Measurements from ENCODE around the gene PTH2. TPM values are rescaled to one million over a fixed set of nuclear protein-coding genes. Genes with fewer than 3 reads are reported as not detected.

PTH2 gene
- total RNA-seq: not detected
- not detected for polyA plus RNA-seq
- long read RNA-seq, donor 1: 0 reads
- long read RNA-seq, donor 2: 0 reads

GRCh38 chr19:49423071-49423984 is at the start of gene PTH2:
PTH2 (minus strand) TSS chr19:49423441; CDS start chr19:49423339, 102 bp downstream.
- intact Hi-C loops (cut with DNase I; ENCODE audit: low total_unique reads): no loop called here
- Histone ChIP-seq H3K27ac (no peak within 1 kb of the TSS), H3K27me3 (replicated peaks in 1 of 7) (peaks cover 5 to 100% (median 85%) of the 10 kb centered on the region in 7 donors), H3K9me3 (no peaks in the 10 kb centered on the region), H3K4me1 (peaks cover 26 to 61% (median 42%) of the 10 kb centered on the region in 6 donors), H3K36me3 (no peaks in the 10 kb centered on the region), H3K4me3 (peak within 1 kb of the TSS in 7 of 8 donors; percentile 6 to 63 (median 18))
- DNase-seq: no peak
- no peak for TF ChIP-seq CTCF (IDR thresholded peaks at IDR 0.05 in 8 of 11, conservative IDR thresholded peaks at IDR 0.05 in 3 of 11)
- TF ChIP-seq POLR2AphosphoS5 (IDR thresholded peaks at IDR 0.05): no peak
- TF ChIP-seq POLR2A (IDR thresholded peaks at IDR 0.05): no peak
- 8 to 10% (median 9%) methylated on average over 32 to 42 of the region's 42 CpGs for WGBS, 5 donors

- H3K4me3 ChIP-seq: no peak overlapping the region
- no peaks in the 10 kb centered on the region for H3K9me3 ChIP-seq
- WGBS, 5 donors: 59 to 73% (median 62%) methylated on average over 9 of the region's 9 CpGs
- H3K27ac ChIP-seq: peak overlapping the region in 6 of 8 donors; percentile 38 to 95 (median 92)
- H3K36me3 ChIP-seq: peaks cover 0 to 44% (median 2%) of the 10 kb centered on the region in 6 donors
- H3K27me3 ChIP-seq (replicated peaks in 1 of 7): no peaks in the 10 kb centered on the region
- TF ChIP-seq CTCF (IDR thresholded peaks at IDR 0.05 in 8 of 11, conservative IDR thresholded peaks at IDR 0.05 in 3 of 11): no peak
- TF ChIP-seq POLR2AphosphoS5 (IDR thresholded peaks at IDR 0.05): no peak
- TF ChIP-seq POLR2A (IDR thresholded peaks at IDR 0.05): no peak
- no peak for DNase-seq
- intact Hi-C loops (cut with DNase I; ENCODE audit: low total_unique reads): no loop called here
- peaks cover 28 to 96% (median 67%) of the 10 kb centered on the region in 6 donors for H3K4me1 ChIP-seq
Observed at GRCh38 chr19:49472936-49473335, 49.7 kb upstream of the PTH2 start.

GRCh38 chr19:49470615-49470978 is 47.4 kb upstream of the PTH2 start:
- no peaks in the 10 kb centered on the region for H3K9me3 ChIP-seq
- intact Hi-C loops (cut with DNase I; ENCODE audit: low total_unique reads): no loop called here
- 49 to 54% (median 53%) methylated on average over 8 of the region's 8 CpGs for WGBS, 5 donors
- no peak for DNase-seq
- H3K36me3 ChIP-seq: peaks cover 0 to 52% (median 20%) of the 10 kb centered on the region in 6 donors
- peaks cover 28 to 76% (median 57%) of the 10 kb centered on the region in 6 donors for H3K4me1 ChIP-seq
- no peak overlapping the region for H3K4me3 ChIP-seq
- no peaks in the 10 kb centered on the region for H3K27me3 ChIP-seq (replicated peaks in 1 of 7)
- TF ChIP-seq POLR2AphosphoS5 (IDR thresholded peaks at IDR 0.05) (no peak), CTCF (IDR thresholded peaks at IDR 0.05 in 8 of 11, conservative IDR thresholded peaks at IDR 0.05 in 3 of 11) (no peak), POLR2A (IDR thresholded peaks at IDR 0.05) (no peak)
- peak overlapping the region; percentile 60 to 89 (median 72) for H3K27ac ChIP-seq
